Spleen (tissue), 11 donors: ENCODE measurements around the gene FOXP1. TPM values are rescaled to one million over a fixed set of nuclear protein-coding genes. Genes with fewer than 3 reads are reported as not detected.

Experiments
- DNase-seq: peaks from one replicate; pipeline ENCODE4 v3.0.0-alpha.2; 2020
- H3K27ac ChIP-seq, 8 donors: fragments of 200-600 bp; sonication (generic) in 7 of 8; 1 replicate in 4 of 8; 2 replicates in 4 of 8; pipeline versions ENCODE4 v1.5.0 to v1.8.0; 2016 to 2021; ENCODE audit warnings: inconsistent platforms in 4 of 8, mild to moderate bottlenecking in 4 of 8, moderate library complexity in 1 of 8
- H3K27me3 ChIP-seq, 7 donors: fragments of 200-600 bp; sonication (generic) in 6 of 7; replicated peaks in 1 of 7; 1 replicate in 4 of 7; 2 replicates in 3 of 7; pipeline versions ENCODE4 v1.5.0 to v1.8.0; 2016 to 2021; ENCODE audit warnings: inconsistent platforms in 3 of 7, mild to moderate bottlenecking in 1 of 7
- H3K36me3 ChIP-seq, 6 donors: fragments of 200-600 bp; sonication (generic) in 5 of 6; 1 replicate in 4 of 6; 2 replicates in 2 of 6; pipeline versions ENCODE4 v1.5.0 to v1.8.0; 2016 to 2021; ENCODE audit warnings: inconsistent platforms in 2 of 6
- H3K4me1 ChIP-seq, 6 donors: fragments of 200-600 bp; sonication (generic) in 5 of 6; 1 replicate in 3 of 6; 2 replicates in 3 of 6; pipeline versions ENCODE4 v1.5.0 to v1.8.0; 2016 to 2021; ENCODE audit warnings: inconsistent platforms in 3 of 6
- H3K4me3 ChIP-seq, 8 donors: fragments of 200-600 bp; sonication (generic) in 7 of 8; 1 replicate in 4 of 8; 2 replicates in 4 of 8; pipeline versions ENCODE4 v1.5.0 to v1.8.0; 2016 to 2021; ENCODE audit warnings: inconsistent platforms in 4 of 8, mild to moderate bottlenecking in 4 of 8, moderate library complexity in 2 of 8
- H3K9me3 ChIP-seq, 8 donors: fragments of 200-600 bp; sonication (generic) in 7 of 8; 1 replicate in 4 of 8; 2 replicates in 4 of 8; pipeline versions ENCODE4 v1.5.0 to v1.8.0; 2016 to 2021; ENCODE audit warnings: inconsistent platforms in 4 of 8
- POLR2A ChIP-seq, 3 donors: fragments of 450-650 bp; IDR thresholded peaks; one replicate each; pipeline ENCODE4 v1.5.1; 2017; ENCODE audit warnings: antibody characterized with exemption in 3 of 3, mild to moderate bottlenecking in 1 of 3
- POLR2AphosphoS5 ChIP-seq, 3 donors: sonication (generic); formaldehyde crosslinking; IDR thresholded peaks; one replicate each; pipeline ENCODE4 v1.5.1; 2017; ENCODE audit warnings: antibody characterized with exemption in 3 of 3
- WGBS, 5 donors: extraction: QIAGEN DNeasy Blood & Tissue Kit in 3 of 5; methylation state at CpG; one replicate each; pipeline versions ENCODE4 v1.1.5 to v1.1.7; 2013 to 2018; 5-methylcytosine and 5-hydroxymethylcytosine counted together
- intact Hi-C: fragments of 100-400 bp; cut with DNase I; formaldehyde crosslinking; loops from one replicate; pipeline ENCODE4 v1.15.0; 2023; ENCODE audit warnings: low total_unique reads
- polyA plus RNA-seq, 3 donors: library from polyadenylated mRNA; stranded (reverse); fragments of 200-250 nt; gene quantifications; one replicate each; pipeline ENCODE4 v1.2.1, GENCODE V29; 2013
- total RNA-seq, 7 donors: library from RNA; depleted of rRNA in 3 of 7; stranded (reverse); fragments of >200 nt in 3 of 7; fragmentation: NEBNext Ultra II Directional in 4 of 7; extraction: Animal tissue kit (Norgen Biotek cat#: 25700) in 4 of 7; gene quantifications; one replicate each; pipeline versions ENCODE4 v1.1.0 to v1.2.1, GENCODE V29; 2016 to 2021
- TF ChIP-seq, protein P1 (sequence below), 11 experiments: fragments of 200-600 bp in 7 of 11; fragments of 450-650 bp in 4 of 11; sonication (generic) in 4 of 11; IDR thresholded peaks in 8 of 11; conservative IDR thresholded peaks in 3 of 11; 1 replicate in 7 of 11; 2 replicates in 4 of 11; pipeline versions ENCODE4 v1.4.0 to v1.8.0; 2016 to 2021; ENCODE audit warnings: antibody characterized with exemption in 11 of 11, inconsistent platforms in 4 of 11, mild to moderate bottlenecking in 1 of 11
- donor health status: healthy with polysubstance abuse.
- donor health status: DM: no; HTN: no; CAD: no; lungs with moderate emphysema.
- donor health status: DM: no; HTN: no; CAD: no.
- donor health status: Bipolar disorder and iron deficiency.
- donor health status: healthy.
- donor health status: DM: no; HTN: no; CAD: no.
- donor health status: DM: yes; HTN: yes; CAD: no.

The FOXP1 gene
- total and polyA plus RNA-seq, 10 donors, result 11.1 to 202 (median 153) TPM

DNA sequence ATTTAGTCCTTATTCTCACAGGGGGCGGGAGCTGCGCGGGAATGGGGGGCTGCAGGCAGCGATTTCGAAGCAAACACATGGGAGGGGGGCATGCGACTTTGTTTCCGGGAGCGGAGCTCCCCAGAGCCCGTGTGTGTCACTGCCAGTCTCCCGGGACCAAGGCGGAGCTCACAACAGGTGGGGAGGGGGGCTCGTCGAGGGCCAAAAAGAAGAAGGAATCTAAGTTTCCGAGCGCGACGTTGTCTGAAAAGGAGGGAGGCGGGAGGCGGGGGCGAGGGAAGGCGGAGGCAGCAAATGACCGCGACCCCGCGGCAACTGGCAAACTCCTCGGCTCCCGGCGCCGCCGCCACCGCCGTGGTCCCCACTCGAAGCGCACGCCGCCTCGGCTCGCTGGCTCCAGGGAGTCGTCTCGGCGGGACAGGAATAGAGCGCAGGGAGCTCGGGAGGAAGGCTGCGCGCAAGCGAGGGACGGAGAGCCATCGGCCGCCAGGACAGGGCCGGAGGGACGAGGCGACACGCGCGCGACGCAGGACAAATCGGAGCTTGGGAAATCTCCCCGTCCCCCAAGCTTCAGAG is 1.4 kb downstream of the FOXP1 start:
- H3K27ac ChIP-seq, result peak overlapping the region; percentile 94 to 98 (median 96)
- H3K4me3 ChIP-seq, result peak overlapping the region; percentile 71 to 90 (median 80)
- H3K9me3 ChIP-seq, result no peaks in the 10 kb centered on the region
- peaks cover 21 to 81% (median 60%) of the 10 kb centered on the region in 6 donors for H3K4me1 ChIP-seq
- TF ChIP-seq POLR2AphosphoS5 (IDR thresholded peaks at IDR 0.05) (peak; percentile 47 to 84 (median 74)), POLR2A (IDR thresholded peaks at IDR 0.05) (peak in 1 of 3 donors; percentile 33)
- TF ChIP-seq, protein P1, sequence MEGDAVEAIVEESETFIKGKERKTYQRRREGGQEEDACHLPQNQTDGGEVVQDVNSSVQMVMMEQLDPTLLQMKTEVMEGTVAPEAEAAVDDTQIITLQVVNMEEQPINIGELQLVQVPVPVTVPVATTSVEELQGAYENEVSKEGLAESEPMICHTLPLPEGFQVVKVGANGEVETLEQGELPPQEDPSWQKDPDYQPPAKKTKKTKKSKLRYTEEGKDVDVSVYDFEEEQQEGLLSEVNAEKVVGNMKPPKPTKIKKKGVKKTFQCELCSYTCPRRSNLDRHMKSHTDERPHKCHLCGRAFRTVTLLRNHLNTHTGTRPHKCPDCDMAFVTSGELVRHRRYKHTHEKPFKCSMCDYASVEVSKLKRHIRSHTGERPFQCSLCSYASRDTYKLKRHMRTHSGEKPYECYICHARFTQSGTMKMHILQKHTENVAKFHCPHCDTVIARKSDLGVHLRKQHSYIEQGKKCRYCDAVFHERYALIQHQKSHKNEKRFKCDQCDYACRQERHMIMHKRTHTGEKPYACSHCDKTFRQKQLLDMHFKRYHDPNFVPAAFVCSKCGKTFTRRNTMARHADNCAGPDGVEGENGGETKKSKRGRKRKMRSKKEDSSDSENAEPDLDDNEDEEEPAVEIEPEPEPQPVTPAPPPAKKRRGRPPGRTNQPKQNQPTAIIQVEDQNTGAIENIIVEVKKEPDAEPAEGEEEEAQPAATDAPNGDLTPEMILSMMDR (IDR thresholded peaks at IDR 0.05 in 8 of 11, conservative IDR thresholded peaks at IDR 0.05 in 3 of 11), result no peak
- peak; percentile 90 for DNase-seq
- no peaks in the 10 kb centered on the region for H3K36me3 ChIP-seq
- peaks cover 0 to 18% (median 0%) of the 10 kb centered on the region in 7 donors for H3K27me3 ChIP-seq
- intact Hi-C loops, result loop anchor here (10.0 kb wide), 2 partner anchors 277 to 867 kb away; no protein-coding TSS in a partner anchor
- 0 to 1% (median 0%) methylated on average over 43 to 59 of the region's 59 CpGs for WGBS, 5 donors

DNA sequence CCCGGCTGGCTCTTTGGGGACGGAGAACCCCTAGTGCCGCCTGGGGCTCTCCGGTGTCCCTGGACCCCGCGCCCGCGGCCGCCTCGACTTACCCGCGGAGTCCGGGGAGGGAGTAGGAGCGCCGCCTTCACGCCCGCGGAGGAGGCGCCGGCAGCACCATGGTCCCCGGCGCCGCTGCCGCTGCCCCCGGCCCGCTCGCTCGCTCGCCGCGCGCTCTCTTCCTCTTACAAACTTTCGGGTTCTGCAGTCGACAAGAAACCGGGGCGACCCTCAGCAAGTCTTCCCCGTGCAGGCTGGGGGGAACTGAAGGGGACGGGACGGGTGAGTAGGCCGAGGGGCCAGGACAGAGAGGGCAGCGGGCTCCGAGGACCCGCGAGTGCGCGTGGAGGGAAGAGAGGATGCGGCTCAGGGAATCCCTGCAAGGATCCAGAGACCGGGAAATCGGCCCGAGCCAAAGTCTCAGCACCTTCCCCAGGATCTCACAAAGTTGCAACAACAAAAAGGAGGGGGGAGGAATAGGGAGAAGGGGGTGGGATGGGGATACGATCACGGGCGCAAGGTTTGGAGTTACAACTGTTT is 2.0 kb downstream of the FOXP1 start:
- H3K36me3 ChIP-seq, result no peaks in the 10 kb centered on the region
- H3K4me1 ChIP-seq, result peaks cover 21 to 83% (median 64%) of the 10 kb centered on the region in 6 donors
- no peak for TF ChIP-seq POLR2A (IDR thresholded peaks at IDR 0.05)
- TF ChIP-seq POLR2AphosphoS5 (IDR thresholded peaks at IDR 0.05), result peak in 2 of 3 donors; percentile 29 to 45
- peak overlapping the region; percentile 94 to 98 (median 96) for H3K27ac ChIP-seq
- H3K9me3 ChIP-seq, result no peaks in the 10 kb centered on the region
- H3K27me3 ChIP-seq, result peaks cover 0 to 18% (median 0%) of the 10 kb centered on the region in 7 donors
- peak; percentile 93 for DNase-seq
- peak overlapping the region; percentile 71 to 90 (median 80) for H3K4me3 ChIP-seq
- WGBS, 5 donors, result 0 to 1% (median 1%) methylated on average over 19 to 53 of the region's 53 CpGs
- intact Hi-C loops, result loop anchor here (10.0 kb wide), 2 partner anchors 277 to 867 kb away; no protein-coding TSS in a partner anchor

DNA sequence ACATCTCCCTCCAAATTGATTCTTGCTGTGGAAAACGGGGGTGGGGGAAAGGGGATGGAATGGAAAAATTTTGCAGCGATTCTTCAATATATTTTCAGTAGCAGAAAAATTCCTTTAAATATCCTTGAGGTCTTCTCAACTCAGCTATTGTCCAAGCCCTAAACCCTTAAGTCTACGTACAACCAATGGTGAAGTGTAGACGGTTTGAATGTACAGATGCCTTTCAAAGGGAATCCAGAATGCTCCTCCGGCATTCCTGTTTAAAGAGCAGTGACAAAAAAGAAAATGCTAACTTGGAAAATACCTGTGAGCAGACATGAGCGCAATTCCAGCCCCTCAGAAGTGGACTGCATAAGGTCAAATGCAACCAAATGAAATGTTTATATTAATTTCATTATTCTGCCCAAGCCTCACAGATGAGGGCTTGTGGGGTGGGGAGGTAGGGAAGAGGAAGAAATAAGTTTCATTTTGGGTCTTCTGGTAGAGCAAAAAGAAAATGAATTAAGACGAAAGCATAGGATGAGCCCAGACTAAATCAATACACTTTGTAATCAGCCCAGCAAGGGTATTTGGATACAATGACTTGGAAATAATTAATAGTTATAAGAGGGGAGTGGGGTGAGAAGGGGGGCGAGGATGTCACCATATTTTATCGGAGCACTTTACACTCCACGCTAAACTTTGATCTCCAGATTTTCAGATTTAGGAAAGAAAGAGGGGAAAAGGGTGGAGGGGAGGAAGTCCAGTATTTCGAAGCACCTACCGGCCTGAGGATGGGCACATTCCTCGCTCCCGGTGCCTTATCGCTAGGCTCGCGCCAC is 2.7 kb downstream of the FOXP1 start:
- no peaks in the 10 kb centered on the region for H3K36me3 ChIP-seq
- WGBS, 5 donors, result 17 to 21% (median 19%) methylated on average over 17 of the region's 17 CpGs
- DNase-seq, result no peak

DNA sequence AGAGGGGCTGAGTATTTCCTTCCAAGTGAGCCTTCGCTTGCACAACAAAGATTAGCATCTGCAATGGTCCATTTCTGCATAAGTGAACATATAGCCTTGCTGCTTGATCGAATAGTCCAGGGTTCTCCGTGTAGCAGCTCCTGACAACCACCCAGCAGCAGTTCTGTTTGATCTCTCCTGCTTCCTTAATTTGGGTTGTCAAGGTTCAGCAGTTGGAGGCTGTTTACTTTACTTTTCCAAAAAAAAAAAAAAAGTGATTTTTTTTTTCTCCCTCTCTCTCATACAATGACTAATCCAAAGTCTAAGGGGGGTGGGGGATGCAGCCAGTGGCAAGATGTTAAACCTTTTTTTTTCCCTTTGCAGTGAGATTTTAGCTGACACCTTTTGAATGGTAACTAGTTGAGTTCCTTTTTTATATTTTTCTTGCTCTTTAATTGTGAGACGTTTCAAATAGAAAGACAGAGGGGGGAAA is 3.6 kb downstream of the FOXP1 start:
- WGBS, 5 donors, result 27 to 45% (median 33%) methylated on average over 4 of the region's 4 CpGs
- DNase-seq, result no peak
- TF ChIP-seq POLR2AphosphoS5 (IDR thresholded peaks at IDR 0.05), result no peak
- intact Hi-C loops, result loop anchor here (10.0 kb wide), 2 partner anchors 275 to 865 kb away; no protein-coding TSS in a partner anchor
- Histone ChIP-seq H3K4me3 (peak overlapping the region in 5 of 8 donors; percentile 71 to 90 (median 76)), H3K27ac (peak overlapping the region; percentile 94 to 98 (median 96)), H3K4me1 (peaks cover 6 to 76% (median 53%) of the 10 kb centered on the region in 6 donors), H3K36me3 (no peaks in the 10 kb centered on the region), H3K9me3 (no peaks in the 10 kb centered on the region), H3K27me3 (peaks cover 0 to 18% (median 0%) of the 10 kb centered on the region in 7 donors)

More for the DNA sequence above, 2.7 kb downstream of the FOXP1 start:
- Histone ChIP-seq H3K27ac (peak overlapping the region; percentile 94 to 98 (median 96)), H3K4me3 (peak overlapping the region; percentile 71 to 90 (median 80)), H3K4me1 (peaks cover 15 to 83% (median 62%) of the 10 kb centered on the region in 6 donors), H3K27me3 (peaks cover 0 to 18% (median 0%) of the 10 kb centered on the region in 7 donors), H3K9me3 (no peaks in the 10 kb centered on the region)
- TF ChIP-seq POLR2AphosphoS5 (IDR thresholded peaks at IDR 0.05), result no peak
- TF ChIP-seq, protein P1 (IDR thresholded peaks at IDR 0.05 in 8 of 11, conservative IDR thresholded peaks at IDR 0.05 in 3 of 11), result no peak
- TF ChIP-seq POLR2A (IDR thresholded peaks at IDR 0.05), result no peak
- intact Hi-C loops, result loop anchor here (10.0 kb wide), 2 partner anchors 276 to 866 kb away; no protein-coding TSS in a partner anchor
